Osteocyte (in vitro differentiated cells): ENCODE measurements around the gene F8. TPM values are rescaled to one million over a fixed set of nuclear protein-coding genes. Genes with fewer than 3 reads are reported as not detected.
"Not testable (repeated sequence)": the region's sequence is repeated elsewhere in the genome, so short reads cannot be mapped to it uniquely, and the experiment has no call there.

ENCODE experiments used
- DNase-seq: peaks from one replicate; pipeline ENCODE4 v3.0.0; 2021; ENCODE audit warnings: mixed read lengths; ENCODE audit not compliant: unreplicated experiment; ENCODE audit errors: extremely low spot score
- H3K27ac Mint-ChIP-seq: one replicate; pipeline ENCODE4 v1.8.0; 2021; ENCODE audit warnings: mild to moderate bottlenecking, mixed read lengths; ENCODE audit not compliant: unreplicated experiment
- H3K27me3 Mint-ChIP-seq: one replicate; pipeline ENCODE4 v1.8.0; 2021; ENCODE audit warnings: mixed read lengths; ENCODE audit not compliant: unreplicated experiment
- H3K36me3 Mint-ChIP-seq: one replicate; pipeline ENCODE4 v1.8.0; 2021; ENCODE audit warnings: mixed read lengths; ENCODE audit not compliant: unreplicated experiment
- H3K4me1 Mint-ChIP-seq: one replicate; pipeline ENCODE4 v1.8.0; 2021; ENCODE audit warnings: mixed read lengths; ENCODE audit not compliant: unreplicated experiment
- H3K4me3 Mint-ChIP-seq: one replicate; pipeline ENCODE4 v1.8.0; 2021; ENCODE audit warnings: mild to moderate bottlenecking, moderate library complexity, mixed read lengths; ENCODE audit not compliant: unreplicated experiment
- H3K9me3 Mint-ChIP-seq: one replicate; pipeline ENCODE4 v1.8.0; 2021; ENCODE audit warnings: mixed read lengths; ENCODE audit not compliant: unreplicated experiment
- total RNA-seq: library from RNA; stranded (reverse); gene quantifications from 2 replicates; pipeline ENCODE4 v1.2.1, GENCODE V29; 2021
- TF ChIP-seq, protein P1 (sequence below): fragments of 200-600 bp; sonication (generic); IDR thresholded peaks from 2 replicates; pipeline ENCODE4 v1.5.0; 2021; ENCODE audit warnings: antibody characterized with exemption, mild to moderate bottlenecking, moderate library complexity

Gene F8
- total RNA-seq, 1 donor from 2014 or later: 2.2 TPM

DNA sequence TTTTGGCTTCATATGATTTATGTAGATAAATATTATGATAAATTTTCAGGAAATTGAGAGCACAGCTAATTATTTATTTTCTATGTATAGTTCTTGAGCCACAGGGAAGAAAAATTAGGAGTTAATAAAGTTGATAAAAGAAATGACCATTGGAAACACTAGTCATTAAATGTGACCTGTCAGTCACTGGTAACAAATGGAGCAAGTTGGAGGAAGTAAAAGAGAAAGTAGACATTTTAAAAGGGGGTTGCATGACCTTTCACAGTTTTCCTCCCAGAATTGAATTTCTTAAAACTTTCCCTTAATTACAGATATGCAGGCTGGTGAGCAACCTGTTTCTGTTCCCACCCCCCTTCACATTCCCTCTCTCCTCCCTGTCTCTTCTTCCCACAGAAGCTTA lies 193.4 kb downstream of the F8 start:
- H3K9me3 Mint-ChIP-seq: peaks cover 10% of the 10 kb centered on the region
- DNase-seq: no peak
- H3K4me1 Mint-ChIP-seq: no peaks in the 10 kb centered on the region
- H3K36me3 Mint-ChIP-seq: peaks cover 2% of the 10 kb centered on the region
- TF ChIP-seq, protein P1, sequence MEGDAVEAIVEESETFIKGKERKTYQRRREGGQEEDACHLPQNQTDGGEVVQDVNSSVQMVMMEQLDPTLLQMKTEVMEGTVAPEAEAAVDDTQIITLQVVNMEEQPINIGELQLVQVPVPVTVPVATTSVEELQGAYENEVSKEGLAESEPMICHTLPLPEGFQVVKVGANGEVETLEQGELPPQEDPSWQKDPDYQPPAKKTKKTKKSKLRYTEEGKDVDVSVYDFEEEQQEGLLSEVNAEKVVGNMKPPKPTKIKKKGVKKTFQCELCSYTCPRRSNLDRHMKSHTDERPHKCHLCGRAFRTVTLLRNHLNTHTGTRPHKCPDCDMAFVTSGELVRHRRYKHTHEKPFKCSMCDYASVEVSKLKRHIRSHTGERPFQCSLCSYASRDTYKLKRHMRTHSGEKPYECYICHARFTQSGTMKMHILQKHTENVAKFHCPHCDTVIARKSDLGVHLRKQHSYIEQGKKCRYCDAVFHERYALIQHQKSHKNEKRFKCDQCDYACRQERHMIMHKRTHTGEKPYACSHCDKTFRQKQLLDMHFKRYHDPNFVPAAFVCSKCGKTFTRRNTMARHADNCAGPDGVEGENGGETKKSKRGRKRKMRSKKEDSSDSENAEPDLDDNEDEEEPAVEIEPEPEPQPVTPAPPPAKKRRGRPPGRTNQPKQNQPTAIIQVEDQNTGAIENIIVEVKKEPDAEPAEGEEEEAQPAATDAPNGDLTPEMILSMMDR: no peak
- H3K27ac Mint-ChIP-seq: no peak overlapping the region
- no peak overlapping the region for H3K4me3 Mint-ChIP-seq
- H3K27me3 Mint-ChIP-seq: peaks cover 13% of the 10 kb centered on the region

DNA sequence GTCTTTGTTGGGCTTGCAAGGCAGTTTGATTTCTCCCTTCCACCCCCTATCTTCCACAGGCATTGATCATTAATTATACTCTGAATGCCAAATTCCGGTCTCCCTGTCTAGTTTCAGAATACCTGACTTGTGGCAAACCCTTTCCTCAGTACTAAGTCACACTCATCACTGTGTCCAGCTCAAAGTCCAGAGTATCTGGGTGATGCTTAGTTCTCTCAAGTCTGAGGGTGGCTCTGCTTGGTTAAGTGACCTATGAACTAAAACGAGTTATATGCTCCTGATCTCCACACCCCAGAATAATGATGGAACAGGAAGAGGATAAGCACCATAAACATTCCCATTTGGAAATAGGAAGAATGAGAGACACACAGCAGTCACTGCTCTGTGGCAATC lies 194.5 kb downstream of the F8 start:
- Mint-ChIP-seq H3K9me3 (peaks cover 10% of the 10 kb centered on the region), H3K36me3 (peaks cover 2% of the 10 kb centered on the region), H3K27ac (no peak overlapping the region), H3K4me3 (no peak overlapping the region), H3K27me3 (peaks cover 17% of the 10 kb centered on the region), H3K4me1 (no peaks in the 10 kb centered on the region)
- TF ChIP-seq, protein P1: no peak
- DNase-seq: no peak

DNA sequence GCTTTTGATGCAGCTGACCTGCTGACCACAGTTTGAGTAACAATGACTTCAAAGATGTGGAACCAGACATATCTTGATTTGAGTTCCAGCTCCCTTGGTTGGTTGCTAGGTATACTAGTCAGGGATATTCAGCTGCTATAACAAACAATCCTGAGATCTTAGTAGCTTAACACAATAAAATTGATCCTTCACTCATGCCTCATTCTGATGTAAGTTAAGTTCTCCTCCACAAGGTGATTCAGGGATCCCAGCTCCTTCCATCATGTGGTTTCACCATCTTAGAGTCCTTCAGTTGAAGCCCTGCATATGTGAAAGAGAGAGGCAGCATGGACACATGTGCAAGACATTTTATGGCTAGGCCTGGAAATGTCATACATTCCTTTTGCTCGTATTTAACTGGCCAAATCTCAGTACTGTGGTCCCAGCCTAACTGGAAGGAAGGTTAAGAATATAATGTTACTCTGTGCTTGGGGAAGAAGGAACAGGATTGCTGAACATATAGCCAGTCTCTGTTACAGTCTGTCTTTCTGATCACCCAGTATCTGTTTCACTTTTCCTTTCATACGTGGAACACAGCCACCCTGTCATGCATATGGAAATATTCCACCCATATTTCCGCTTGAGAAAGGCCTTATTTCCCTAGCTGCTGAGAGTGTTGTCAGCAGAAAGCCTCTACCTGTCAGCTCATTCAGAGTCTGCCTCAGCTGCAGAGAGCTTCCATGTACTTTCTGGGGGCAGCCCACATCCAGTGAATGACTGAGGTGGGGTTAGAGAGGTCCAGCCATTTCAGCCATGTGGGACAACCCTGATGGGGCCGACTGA lies 195.1 kb downstream of the F8 start:
- no peak for DNase-seq
- no peak overlapping the region for H3K27ac Mint-ChIP-seq
- H3K4me1 Mint-ChIP-seq: no peaks in the 10 kb centered on the region
- TF ChIP-seq, protein P1: no peak
- H3K27me3 Mint-ChIP-seq: peaks cover 18% of the 10 kb centered on the region
- H3K4me3 Mint-ChIP-seq: no peak overlapping the region
- H3K9me3 Mint-ChIP-seq: peaks cover 10% of the 10 kb centered on the region
- H3K36me3 Mint-ChIP-seq: peaks cover 2% of the 10 kb centered on the region

DNA sequence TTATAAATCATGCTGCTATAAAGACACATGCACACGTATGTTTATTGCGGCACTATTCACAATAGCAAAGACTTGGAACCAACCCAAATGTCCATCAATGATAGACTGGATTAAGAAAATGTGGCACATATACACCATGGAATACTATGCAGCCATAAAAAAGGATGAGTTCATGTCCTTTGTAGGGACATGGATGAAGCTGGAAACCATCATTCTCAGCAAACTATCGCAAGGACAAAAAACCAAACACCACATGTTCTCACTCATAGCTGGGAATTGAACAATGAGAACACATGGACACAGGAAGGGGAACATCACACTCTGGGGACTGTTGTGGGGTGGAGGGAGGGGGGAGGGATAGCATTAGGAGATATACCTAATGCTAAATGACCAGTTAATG lies 196.9 kb downstream of the F8 start:
- not testable (repeated sequence) for H3K27ac Mint-ChIP-seq, DNase-seq, H3K9me3 Mint-ChIP-seq, H3K4me1 Mint-ChIP-seq, H3K36me3 Mint-ChIP-seq, H3K4me3 Mint-ChIP-seq
- H3K27me3 Mint-ChIP-seq: peaks cover 23% of the 10 kb centered on the region

DNA sequence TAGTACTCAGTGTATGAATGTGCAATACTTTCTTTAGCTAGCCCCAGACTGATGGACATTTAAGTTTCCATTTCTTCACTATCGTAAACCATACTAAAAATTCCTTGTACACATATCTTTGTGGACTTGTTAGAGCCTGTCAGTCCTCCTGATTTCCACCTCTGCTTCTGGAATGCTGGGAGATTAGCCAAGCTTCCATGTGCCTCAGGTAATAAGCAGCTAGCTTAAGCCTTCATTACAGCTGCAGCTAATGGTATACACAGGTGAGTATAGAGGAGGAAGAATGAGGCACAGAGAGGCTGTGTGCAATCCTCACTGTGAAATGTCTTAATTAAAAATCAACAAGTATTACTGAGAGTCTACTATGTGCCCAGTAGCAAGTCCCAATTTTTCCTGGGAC lies 197.9 kb downstream of the F8 start:
- no peaks in the 10 kb centered on the region for H3K4me1 Mint-ChIP-seq
- peaks cover 25% of the 10 kb centered on the region for H3K27me3 Mint-ChIP-seq
- no peak for DNase-seq
- H3K9me3 Mint-ChIP-seq: peaks cover 7% of the 10 kb centered on the region
- no peaks in the 10 kb centered on the region for H3K36me3 Mint-ChIP-seq
- H3K27ac Mint-ChIP-seq: no peak overlapping the region
- H3K4me3 Mint-ChIP-seq: no peak overlapping the region
- TF ChIP-seq, protein P1: no peak
